GM18520 (cell line): ENCODE results near the gene ILF3.

Source experiments
- ATAC-seq: cut with Tn5 transposase; IDR thresholded peaks from one replicate; pipeline ENCODE4 v1.9.1; 2021; ENCODE audit not compliant: unreplicated experiment

The ILF3 gene

DNA sequence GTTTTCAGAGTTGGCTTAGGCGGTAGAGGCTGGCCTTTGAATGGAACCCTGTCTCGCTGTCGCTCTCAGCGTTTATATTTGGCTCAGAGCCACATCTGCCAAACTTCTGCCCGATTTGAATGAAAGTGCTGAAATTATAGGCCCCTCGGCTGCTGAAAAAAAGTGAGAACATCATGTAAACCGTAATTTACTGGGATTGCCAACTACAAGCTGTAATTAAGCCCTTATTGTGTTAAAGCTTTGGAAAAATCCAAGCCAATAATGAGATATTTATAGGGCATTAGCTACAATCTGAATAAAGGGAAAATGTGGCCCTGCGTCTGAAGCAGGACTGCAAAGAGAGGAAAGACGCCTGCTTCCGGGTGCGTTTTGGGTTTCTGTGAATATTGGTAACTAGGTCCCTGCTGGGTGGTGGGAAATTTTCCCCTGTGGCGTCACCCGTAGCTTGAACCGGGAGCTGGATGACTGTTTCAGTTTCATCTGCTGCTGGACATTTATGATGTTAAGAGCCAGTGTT is 73.6 kb downstream of the ILF3 start:
- no peak for ATAC-seq

DNA sequence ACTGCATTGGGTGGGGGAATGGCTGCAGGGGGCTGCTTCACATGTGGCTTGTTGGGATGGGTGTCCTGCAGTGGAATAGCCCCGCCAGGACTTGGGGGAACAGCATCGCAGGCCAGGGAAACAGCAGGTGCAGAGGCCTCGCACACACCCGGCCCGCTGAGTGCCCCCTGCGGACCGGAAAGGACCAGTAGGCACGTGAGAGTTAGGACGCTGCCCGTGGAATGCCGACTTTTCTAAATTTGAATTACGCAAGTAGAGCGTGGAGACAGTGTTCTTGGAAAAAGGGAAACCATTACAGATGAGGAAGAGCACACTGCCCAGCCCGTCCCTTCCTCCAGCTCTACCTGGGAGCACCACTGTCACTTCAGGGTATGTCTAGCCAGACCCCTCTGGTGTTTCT is 75.3 kb downstream of the ILF3 start:
- ATAC-seq, result no peak

DNA sequence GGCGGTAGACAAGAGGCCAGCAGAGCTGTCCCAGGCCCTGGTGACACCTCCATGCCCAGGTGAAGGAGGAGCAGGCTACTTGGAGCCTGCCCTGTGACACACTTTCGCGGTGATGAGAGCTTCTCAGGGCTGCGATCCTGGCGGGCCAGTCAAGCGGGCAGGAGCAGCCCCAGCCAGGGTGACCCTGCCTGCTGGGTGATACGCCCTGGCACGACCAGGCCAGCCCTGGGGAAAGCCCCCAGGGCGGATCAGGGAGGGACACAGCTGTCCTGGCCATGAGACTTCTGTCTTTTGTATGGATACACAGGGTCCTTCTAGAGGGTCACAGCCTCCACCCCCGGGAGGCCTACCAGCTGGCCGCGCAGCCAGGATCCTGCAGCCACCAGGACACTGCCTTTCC is 76.8 kb downstream of the ILF3 start:
- ATAC-seq, result no peak

DNA sequence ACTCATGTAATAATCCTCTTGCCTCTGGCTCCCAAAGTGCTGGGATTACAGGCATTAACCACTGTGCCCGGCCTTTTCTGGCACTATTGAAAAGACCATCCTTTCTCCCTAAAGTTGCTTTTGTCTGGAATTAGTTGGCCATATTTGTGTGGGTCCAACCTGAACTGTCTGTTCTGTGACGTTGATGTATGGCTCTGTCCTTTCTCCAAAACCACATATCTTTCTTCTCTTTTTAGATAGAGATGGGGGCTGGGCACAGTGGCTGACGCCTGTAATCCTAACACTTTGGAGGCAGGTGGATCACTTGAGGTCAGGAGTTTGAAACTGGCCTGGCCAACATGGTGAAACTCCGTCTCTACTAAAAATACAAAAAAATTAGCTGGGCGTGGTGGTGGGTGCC is 81.6 kb downstream of the ILF3 start:
- ATAC-seq, result no peak

DNA sequence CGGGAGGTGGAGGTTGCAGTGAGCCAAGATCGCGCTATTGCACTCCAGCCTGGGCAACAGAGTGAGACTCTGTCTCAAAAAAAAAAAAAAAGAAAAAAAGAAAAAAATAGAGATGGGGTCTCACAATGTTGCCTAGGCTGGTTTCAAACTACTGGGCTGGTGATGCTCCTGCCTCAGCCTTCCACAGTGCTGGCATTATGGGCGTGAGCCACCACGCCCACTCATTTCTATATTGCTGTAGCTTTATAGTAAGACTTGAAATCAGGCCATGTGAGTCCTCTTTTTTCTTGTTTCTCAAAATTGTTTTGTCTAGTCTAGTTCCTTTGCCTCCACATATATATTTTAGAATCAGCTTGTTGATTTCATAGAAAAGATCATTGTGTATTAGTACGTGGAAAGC is 82.0 kb downstream of the ILF3 start:
- ATAC-seq, result no peak

DNA sequence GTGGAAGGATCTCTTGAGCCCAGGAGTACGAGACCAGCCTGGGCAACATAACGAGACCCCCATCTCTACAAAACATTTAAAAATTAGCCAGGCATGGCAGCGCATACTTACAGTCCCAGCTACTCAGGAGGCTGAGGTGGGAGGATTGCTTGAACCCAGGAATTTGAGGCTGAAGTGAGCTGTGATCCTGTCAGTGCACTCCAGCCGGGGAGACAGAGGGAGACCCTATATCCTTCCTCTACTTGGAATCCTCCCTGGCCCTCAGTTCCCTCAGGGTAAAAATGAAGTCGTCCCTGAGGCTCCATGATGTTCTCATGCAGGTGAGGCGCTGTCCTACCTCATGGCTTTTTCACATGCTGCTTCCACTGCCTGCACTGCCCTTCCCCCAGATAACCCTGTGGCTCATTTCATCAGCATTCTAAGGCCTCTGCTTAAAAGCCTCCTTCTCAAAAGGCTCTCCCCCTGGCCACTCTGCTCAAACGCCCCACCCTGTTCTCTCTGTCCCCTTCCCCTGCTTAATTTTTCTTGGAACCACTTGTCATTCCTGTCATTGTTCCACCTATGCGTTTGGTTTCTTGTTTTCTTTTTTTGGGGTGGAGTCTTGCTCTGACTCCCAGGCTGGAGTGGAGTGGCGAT is 82.9 kb downstream of the ILF3 start:
- ATAC-seq, result no peak

DNA sequence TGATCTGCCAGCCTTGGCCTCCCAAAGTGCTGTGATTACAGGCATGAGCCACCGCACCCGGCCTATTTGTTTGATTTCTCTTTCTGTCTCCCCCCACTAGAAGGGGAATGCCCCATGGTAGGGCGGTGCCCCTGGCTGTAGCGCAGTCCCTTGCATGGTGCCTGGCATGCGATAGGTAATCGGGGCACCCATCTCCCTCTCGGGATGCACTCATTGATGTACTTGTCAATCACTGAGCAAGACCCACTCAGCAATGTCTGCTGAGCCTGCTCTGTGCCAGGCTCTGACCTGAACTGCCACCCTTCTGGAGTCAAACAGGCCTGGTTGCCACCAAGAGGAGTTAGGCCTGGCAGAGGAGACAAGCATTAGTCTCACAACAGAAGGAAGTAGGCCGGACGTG is 83.6 kb downstream of the ILF3 start:
- no peak for ATAC-seq

DNA sequence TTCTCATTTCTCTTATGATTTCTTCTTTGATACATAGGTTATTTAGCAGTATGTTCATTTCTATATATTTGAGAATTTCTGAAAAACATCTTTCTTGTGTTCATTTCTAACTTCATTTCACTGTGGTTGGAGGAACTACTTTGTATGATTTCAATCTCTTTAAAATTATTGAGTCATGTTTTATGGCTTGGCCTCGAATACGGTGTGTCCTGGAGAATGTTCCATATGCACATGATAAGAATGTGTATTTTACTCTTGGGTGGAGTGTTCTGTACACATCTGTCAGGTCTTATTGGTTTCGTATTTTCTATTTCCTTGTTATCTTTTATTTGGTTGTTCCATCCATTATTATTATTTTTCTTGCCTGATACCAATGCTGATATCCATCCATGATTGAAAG is 86.7 kb downstream of the ILF3 start:
- no peak for ATAC-seq
